GM21619 (cell line): ENCODE measurements around the gene DCST2.
"Not testable (repeated sequence)": the region's sequence is repeated elsewhere in the genome, so short reads cannot be mapped to it uniquely, and the experiment has no call there.

Experiments
- ATAC-seq: cut with Tn5 transposase; IDR thresholded peaks from one replicate; pipeline ENCODE4 v1.9.1; 2021; ENCODE audit not compliant: unreplicated experiment

DCST2 gene

GRCh38 chr1:155000411-155000725 lies 33.2 kb downstream of the DCST2 start:
- no peak for ATAC-seq

GRCh38 chr1:154999571-155000410 lies 33.8 kb downstream of the DCST2 start:
- ATAC-seq: no peak

- ATAC-seq: no peak
Measured at GRCh38 chr1:154998818-154999570, 34.6 kb downstream of the DCST2 start.

- no peak for ATAC-seq
Measured at GRCh38 chr1:154998201-154998780, 35.3 kb downstream of the DCST2 start.

GRCh38 chr1:154996966-154997701 lies 36.4 kb downstream of the DCST2 start:
- ATAC-seq: no peak

- ATAC-seq: not testable (repeated sequence)
Measured at GRCh38 chr1:154995301-154995983, 38.1 kb downstream of the DCST2 start.

- ATAC-seq: no peak
Measured at GRCh38 chr1:154994591-154994990, 39.0 kb downstream of the DCST2 start.

- ATAC-seq: no peak
Measured at GRCh38 chr1:154994269-154994587, 39.4 kb downstream of the DCST2 start.

GRCh38 chr1:154993572-154994268 lies 39.9 kb downstream of the DCST2 start, which contains the start of gene LENEP:
LENEP (plus strand) TSS chr1:154993586; CDS start chr1:154993608, 22 bp downstream.
- ATAC-seq: no peak

- ATAC-seq: no peak
Measured at GRCh38 chr1:154992721-154993571, 40.6 kb downstream of the DCST2 start.

GRCh38 chr1:154990276-154990675 lies 43.3 kb downstream of the DCST2 start:
- no peak for ATAC-seq

GRCh38 chr1:154989195-154989860 lies 44.3 kb downstream of the DCST2 start:
- ATAC-seq: no peak

GRCh38 chr1:154988058-154988954 lies 45.3 kb downstream of the DCST2 start:
- no peak for ATAC-seq

- ATAC-seq: no peak
Measured at GRCh38 chr1:154987326-154987725, 46.3 kb downstream of the DCST2 start.

GRCh38 chr1:154986736-154987135 lies 46.8 kb downstream of the DCST2 start:
- not testable (repeated sequence) for ATAC-seq

GRCh38 chr1:154983776-154984466 lies 49.7 kb downstream of the DCST2 start:
- ATAC-seq: no peak
